GM19193 (cell line): ENCODE data around the gene NR2E3.

Experiments used
- POLR2A ChIP-seq: IDR thresholded peaks from 4 replicates; pipeline ENCODE4 v1.6.1; 2011; ENCODE audit not compliant: insufficient read depth, insufficient read length; ENCODE audit errors: extremely low read depth

The NR2E3 gene

GRCh38 chr15:71786673-71787072 lies 23.7 kb upstream of the NR2E3 start:
- TF ChIP-seq POLR2A, result no peak

GRCh38 chr15:71788646-71789579 lies 21.4 kb upstream of the NR2E3 start:
- TF ChIP-seq POLR2A, result no peak

GRCh38 chr15:71789616-71790015 lies 20.7 kb upstream of the NR2E3 start:
- TF ChIP-seq POLR2A, result no peak

- TF ChIP-seq POLR2A, result no peak
Measured at GRCh38 chr15:71790081-71790480, 20.3 kb upstream of the NR2E3 start.

- TF ChIP-seq POLR2A, result no peak
Measured at GRCh38 chr15:71791975-71792374, 18.4 kb upstream of the NR2E3 start.

GRCh38 chr15:71792521-71792920 lies 17.8 kb upstream of the NR2E3 start:
- TF ChIP-seq POLR2A, result no peak

- no peak for TF ChIP-seq POLR2A
Measured at GRCh38 chr15:71798641-71799040, 11.7 kb upstream of the NR2E3 start.

GRCh38 chr15:71800190-71800589 lies 10.2 kb upstream of the NR2E3 start:
- no peak for TF ChIP-seq POLR2A

- TF ChIP-seq POLR2A, result no peak
Measured at GRCh38 chr15:71800835-71801745, 9.3 kb upstream of the NR2E3 start.

GRCh38 chr15:71801935-71802655 lies 8.3 kb upstream of the NR2E3 start:
- no peak for TF ChIP-seq POLR2A

GRCh38 chr15:71802770-71803169 lies 7.6 kb upstream of the NR2E3 start:
- no peak for TF ChIP-seq POLR2A

GRCh38 chr15:71804226-71804625 lies 6.1 kb upstream of the NR2E3 start:
- TF ChIP-seq POLR2A, result no peak

- TF ChIP-seq POLR2A, result no peak
Measured at GRCh38 chr15:71804695-71805470, 5.5 kb upstream of the NR2E3 start.

- TF ChIP-seq POLR2A, result no peak
Measured at GRCh38 chr15:71806452-71806931, 3.9 kb upstream of the NR2E3 start.
